Jurkat, Clone E6-1 (cell line): ENCODE results near the gene LTN1.
"Not testable (repeated sequence)": the region's sequence is repeated elsewhere in the genome, so short reads cannot be mapped to it uniquely, and the experiment has no call there.

Source experiments
- DNase-seq: peaks from one replicate; pipeline ENCODE4 v3.0.0-alpha.2; 2011; ENCODE audit warnings: low read depth, low spot score
- H3K4me3 ChIP-seq: 2 replicates; pipeline ENCODE4 v1.5.1; 2011; ENCODE audit warnings: mild to moderate bottlenecking, low read length, control low read depth, moderate library complexity

LTN1 gene

DNA sequence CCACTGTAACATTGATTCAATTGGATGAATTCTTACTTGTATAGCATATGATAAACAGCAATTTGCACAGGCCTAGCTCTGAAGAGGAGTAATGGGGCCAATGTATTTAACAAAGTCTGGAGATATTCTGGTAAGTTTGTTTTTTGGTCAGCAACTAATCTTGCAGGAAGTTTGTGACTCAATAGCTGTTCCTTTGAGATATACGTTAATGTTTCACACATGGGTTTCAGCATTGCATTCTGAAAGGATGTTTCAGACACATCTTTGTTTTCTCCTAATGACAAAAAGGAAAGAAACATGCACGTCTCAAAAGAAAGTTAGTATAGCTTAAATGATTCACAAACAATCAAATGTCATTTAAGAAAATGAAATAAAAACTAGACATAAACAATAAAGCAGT is 49.0 kb downstream of the LTN1 start:
- H3K4me3 ChIP-seq, result no peak overlapping the region
- no peak for DNase-seq

DNA sequence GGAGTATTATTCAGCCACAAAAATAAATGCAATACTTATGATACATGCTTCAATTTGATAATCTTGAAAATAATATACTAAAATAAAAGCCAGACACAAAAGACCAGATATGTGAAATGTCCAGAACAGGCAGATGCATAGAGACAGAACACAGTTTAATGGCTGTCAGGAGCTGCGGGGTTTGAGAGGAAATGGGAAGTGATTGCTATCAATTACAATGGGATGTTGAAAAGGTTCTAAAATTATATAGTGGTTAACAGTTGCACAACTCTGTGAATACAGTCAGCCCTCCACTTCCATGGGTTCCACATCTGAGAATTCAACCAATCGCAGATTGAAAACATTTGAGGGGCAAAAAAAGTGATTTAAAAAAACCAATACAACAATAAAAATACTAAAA is 54.0 kb downstream of the LTN1 start:
- DNase-seq, result no peak
- no peak overlapping the region for H3K4me3 ChIP-seq

- H3K4me3 ChIP-seq, result no peak overlapping the region
- DNase-seq, result no peak
Measured at GRCh38 chr21:28937737-28938136, 54.9 kb downstream of the LTN1 start.

GRCh38 chr21:28936721-28937120 is 56.0 kb downstream of the LTN1 start:
- no peak for DNase-seq
- H3K4me3 ChIP-seq, result no peak overlapping the region

GRCh38 chr21:28936036-28936435 is 56.6 kb downstream of the LTN1 start:
- DNase-seq, result no peak
- H3K4me3 ChIP-seq, result no peak overlapping the region

DNA sequence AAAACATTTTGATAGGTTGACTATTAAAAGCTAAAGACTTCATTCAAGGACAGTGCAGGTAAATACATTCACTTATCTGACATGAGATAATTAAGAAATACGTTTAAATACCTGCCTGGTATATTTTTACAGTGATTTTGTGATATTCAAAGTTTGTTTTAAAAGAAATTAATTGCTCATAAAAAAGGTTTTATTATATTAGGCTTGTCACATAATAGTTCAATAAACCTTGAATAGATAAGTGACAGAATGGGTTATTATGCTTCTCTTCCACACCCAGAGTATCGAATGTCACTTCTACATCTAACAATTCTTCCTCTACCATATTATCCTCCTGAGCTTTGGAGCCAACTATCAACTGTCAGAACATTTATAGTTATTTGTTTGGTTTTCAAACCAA is 60.0 kb downstream of the LTN1 start:
- DNase-seq, result no peak
- no peak overlapping the region for H3K4me3 ChIP-seq

DNA sequence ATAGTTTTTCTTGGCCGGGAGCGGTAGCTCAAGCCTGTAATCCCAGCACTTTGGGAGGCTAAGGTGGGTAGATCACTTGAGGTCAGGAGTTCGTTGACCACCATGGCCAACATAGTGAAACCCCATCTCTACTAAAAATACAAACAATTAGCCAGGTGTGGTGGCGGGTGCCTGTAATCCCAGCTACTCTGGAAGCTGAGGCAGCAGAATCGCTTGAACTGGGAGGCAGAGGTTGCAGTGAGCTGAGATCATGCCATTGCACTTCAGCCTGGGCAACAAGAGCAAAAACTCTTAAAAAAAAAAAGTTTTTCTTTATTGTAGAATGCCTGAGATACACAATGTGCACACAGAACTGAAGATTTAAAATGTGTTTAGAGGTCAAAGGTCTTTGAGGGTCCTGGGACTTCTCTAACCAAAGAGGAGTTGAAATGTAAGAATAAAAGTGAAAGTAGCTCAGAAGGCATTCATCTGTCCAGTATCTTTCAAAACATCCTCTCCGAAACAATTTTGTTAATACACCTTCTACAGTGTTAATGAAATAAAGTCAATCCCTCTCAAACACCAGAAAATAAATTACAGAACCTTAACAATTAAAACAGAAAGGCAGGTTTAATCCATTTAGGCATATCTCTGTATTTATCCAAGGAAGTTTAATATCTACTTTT is 60.8 kb downstream of the LTN1 start:
- not testable (repeated sequence) for H3K4me3 ChIP-seq, DNase-seq

GRCh38 chr21:28928578-28929420 is 63.9 kb downstream of the LTN1 start:
- no peak for DNase-seq
- H3K4me3 ChIP-seq, result no peak overlapping the region

DNA sequence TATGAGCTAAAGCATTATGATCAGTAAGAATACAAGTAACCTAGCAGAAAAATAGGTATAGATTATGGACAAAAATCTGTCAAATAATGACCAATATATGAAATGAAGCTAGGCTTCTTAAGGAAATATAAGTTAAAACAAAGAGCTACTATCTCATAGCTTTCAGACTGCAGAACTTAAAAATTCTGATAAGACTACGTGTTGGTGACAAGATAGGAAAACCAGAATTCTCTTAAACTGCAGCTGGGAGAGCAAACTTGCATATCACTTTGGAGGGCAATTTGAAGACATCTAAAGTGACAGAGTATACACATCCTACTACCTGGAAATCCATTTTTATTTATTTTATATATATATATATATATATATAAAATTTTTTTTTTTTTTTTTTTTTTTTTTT is 65.5 kb downstream of the LTN1 start:
- no peak for DNase-seq
- no peak overlapping the region for H3K4me3 ChIP-seq

DNA sequence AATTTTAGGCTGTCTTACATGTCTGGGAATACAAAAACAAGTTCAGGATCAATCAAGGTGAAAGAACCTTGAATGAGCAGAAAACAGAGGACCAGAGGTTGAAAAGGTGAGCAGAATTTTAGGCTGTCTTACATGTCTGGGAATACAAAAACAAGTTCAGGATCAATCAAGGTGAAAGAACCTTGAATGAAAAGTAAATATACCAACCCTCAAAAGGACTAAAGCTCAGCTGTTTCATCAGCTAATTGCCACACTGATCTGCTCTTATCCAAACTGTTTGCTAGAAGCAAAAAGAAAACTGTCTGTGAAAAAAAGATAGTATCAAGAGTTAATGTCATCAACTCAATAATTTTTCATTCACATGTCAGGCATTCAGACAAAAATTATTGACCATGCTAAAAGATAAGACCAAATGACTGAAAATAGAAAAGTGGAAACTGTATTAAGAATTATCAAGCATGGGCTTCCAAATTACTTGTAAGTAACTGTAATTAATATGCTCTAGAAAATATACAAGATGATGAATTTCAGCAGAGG is 69.2 kb downstream of the LTN1 start:
- no peak for DNase-seq
- no peak overlapping the region for H3K4me3 ChIP-seq

DNA sequence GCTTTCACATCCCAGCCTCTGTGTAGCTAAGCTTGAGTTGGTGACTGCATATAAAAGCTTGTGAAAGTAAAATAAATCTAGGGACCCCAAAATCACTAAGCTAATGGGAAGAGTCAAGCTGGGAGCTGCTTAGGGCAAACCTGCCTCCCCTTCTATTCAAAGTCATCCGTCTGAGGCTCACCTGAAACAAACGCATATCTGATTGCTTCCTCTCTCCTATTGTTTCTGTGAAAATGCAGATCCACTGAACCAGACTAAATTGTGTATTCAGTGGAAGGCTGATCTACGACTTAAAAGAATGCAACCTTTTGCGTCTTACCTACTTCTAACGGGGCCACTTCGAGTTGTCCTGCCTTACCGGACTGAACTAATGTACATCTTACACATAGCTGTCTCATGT is 70.3 kb downstream of the LTN1 start:
- no peak overlapping the region for H3K4me3 ChIP-seq
- no peak for DNase-seq

DNA sequence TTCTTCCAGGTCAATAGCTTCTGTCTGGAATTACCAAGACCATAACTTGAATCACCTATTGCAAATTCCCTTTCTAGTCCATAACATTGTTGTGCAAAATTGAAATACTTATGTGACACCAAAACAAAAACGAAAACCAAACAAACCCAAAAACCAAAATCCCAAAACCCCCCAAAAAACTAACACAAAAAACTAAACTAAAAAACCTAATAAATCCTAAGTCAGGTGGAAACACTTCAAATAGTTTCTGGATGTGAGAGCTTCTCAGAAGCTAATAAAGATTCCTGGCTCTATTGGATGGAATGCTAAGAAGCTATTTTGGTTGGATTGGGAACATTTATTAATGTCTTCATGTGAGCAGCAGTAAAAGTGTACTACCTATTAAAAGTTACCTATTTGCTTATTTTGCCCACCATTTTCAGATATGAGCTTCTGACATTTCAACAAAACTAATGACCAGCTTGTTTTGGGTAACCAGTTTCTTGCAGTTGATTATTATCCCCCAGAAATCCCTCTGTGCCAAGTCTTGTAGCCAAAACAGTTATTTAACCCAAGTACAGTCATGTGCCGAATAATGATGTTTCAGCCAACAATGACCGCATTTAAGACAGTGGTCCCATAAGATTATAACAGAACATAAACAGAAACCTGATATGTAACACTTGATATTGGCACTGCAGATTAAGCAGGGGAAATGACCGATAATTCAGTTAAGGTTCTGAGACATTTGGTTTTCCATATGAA is 76.4 kb downstream of the LTN1 start:
- no peak overlapping the region for H3K4me3 ChIP-seq
- DNase-seq, result no peak

GRCh38 chr21:28913071-28913470 is 79.6 kb downstream of the LTN1 start:
- no peak for DNase-seq
- H3K4me3 ChIP-seq, result no peak overlapping the region

GRCh38 chr21:28910280-28910887 is 82.3 kb downstream of the LTN1 start:
- H3K4me3 ChIP-seq, result no peak overlapping the region
- no peak for DNase-seq

GRCh38 chr21:28908351-28908750 is 84.3 kb downstream of the LTN1 start:
- DNase-seq, result no peak
- H3K4me3 ChIP-seq, result no peak overlapping the region

- DNase-seq, result no peak
- no peak overlapping the region for H3K4me3 ChIP-seq
Measured at GRCh38 chr21:28906841-28907240, 85.8 kb downstream of the LTN1 start.

DNA sequence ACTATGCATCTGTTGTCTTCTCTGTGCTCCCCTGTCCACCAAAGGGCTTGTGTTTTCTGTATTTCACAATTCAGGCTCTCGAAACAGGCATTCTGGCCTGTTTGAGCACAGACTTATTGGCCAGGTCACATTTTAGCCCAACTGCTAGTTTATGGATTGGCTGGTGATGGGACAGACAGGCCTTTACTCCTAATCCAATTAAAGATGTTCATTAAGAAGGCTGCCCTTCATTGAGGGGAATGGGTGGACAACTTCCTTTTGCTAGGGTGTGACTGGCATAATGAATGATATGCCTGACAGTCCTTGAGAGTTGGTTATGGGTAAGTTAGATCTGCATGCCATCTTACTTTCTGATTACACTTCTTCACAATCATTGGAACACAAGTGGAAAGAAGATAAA is 86.4 kb downstream of the LTN1 start:
- no peak overlapping the region for H3K4me3 ChIP-seq
- no peak for DNase-seq

GRCh38 chr21:28904961-28905435 is 87.7 kb downstream of the LTN1 start:
- no peak overlapping the region for H3K4me3 ChIP-seq
- DNase-seq, result no peak

- DNase-seq, result no peak
- no peak overlapping the region for H3K4me3 ChIP-seq
Measured at GRCh38 chr21:28903448-28903847, 89.2 kb downstream of the LTN1 start.
